Activated CD4-positive, alpha-beta T cell treated with anti-CD3 and anti-CD28 coated beads for 4 hours (primary cell): ENCODE measurements around the gene TRIM44.
"Not testable (repeated sequence)": the region's sequence is repeated elsewhere in the genome, so short reads cannot be mapped to it uniquely, and the experiment has no call there.

Source experiments
- DNase-seq, 2 donors: peaks; one replicate each; pipeline ENCODE4 v3.0.0-alpha.2; 2020

TRIM44 gene

GRCh38 chr11:35761899-35762298 is 99.3 kb downstream of the TRIM44 start:
- no peak for DNase-seq

DNA sequence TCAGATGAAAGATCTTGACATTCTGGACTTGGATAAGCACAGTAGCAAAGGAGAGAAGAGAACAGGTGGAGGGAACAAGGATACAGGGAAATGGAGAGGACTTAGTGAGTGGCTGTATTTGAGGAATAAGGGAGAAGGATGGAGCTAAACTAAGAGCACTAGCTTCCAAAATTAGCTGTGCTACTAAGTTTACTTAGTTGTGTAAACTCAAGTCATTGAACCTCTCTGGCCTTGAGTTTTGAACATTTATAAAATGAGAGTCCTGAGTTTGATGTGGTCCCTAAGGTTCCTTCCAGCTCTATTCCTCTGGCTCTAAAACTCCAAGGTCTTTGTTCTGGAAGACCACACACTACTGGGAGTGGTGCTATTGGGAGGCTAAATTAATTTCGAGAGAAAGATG is 100.7 kb downstream of the TRIM44 start:
- DNase-seq: no peak

- no peak for DNase-seq
Observed at GRCh38 chr11:35763765-35764164, 101.2 kb downstream of the TRIM44 start.

- no peak for DNase-seq
Observed at GRCh38 chr11:35764417-35764816, 101.8 kb downstream of the TRIM44 start.

- no peak for DNase-seq
Observed at GRCh38 chr11:35765211-35765610, 102.6 kb downstream of the TRIM44 start.

- no peak for DNase-seq
Observed at GRCh38 chr11:35766651-35767050, 104.1 kb downstream of the TRIM44 start.

- not testable (repeated sequence) for DNase-seq
Observed at GRCh38 chr11:35770425-35770824, 107.8 kb downstream of the TRIM44 start.

GRCh38 chr11:35771722-35772121 is 109.1 kb downstream of the TRIM44 start:
- no peak for DNase-seq

DNA sequence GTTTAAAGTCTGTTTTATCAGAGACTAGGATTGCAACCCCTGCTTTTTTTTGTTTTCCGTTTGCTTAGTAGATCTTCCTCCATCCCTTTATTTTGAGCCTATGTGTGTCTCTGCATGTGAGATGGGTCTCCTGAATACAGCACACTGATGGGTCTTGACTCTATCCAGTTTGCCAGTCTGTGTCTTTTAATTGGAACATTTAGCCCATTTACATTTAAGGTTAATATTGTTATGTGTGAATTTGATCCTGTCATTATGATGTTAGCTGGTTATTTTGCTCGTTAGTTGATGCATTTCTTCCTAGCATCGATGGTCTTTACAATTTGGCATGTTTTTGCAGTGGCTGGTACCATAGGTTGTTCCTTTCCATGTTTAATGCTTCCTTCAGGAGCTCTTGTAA is 114.7 kb downstream of the TRIM44 start:
- DNase-seq: not testable (repeated sequence)

- DNase-seq: not testable (repeated sequence)
Observed at GRCh38 chr11:35778943-35779342, 116.4 kb downstream of the TRIM44 start.

GRCh38 chr11:35779409-35779808 is 116.8 kb downstream of the TRIM44 start:
- no peak for DNase-seq

DNA sequence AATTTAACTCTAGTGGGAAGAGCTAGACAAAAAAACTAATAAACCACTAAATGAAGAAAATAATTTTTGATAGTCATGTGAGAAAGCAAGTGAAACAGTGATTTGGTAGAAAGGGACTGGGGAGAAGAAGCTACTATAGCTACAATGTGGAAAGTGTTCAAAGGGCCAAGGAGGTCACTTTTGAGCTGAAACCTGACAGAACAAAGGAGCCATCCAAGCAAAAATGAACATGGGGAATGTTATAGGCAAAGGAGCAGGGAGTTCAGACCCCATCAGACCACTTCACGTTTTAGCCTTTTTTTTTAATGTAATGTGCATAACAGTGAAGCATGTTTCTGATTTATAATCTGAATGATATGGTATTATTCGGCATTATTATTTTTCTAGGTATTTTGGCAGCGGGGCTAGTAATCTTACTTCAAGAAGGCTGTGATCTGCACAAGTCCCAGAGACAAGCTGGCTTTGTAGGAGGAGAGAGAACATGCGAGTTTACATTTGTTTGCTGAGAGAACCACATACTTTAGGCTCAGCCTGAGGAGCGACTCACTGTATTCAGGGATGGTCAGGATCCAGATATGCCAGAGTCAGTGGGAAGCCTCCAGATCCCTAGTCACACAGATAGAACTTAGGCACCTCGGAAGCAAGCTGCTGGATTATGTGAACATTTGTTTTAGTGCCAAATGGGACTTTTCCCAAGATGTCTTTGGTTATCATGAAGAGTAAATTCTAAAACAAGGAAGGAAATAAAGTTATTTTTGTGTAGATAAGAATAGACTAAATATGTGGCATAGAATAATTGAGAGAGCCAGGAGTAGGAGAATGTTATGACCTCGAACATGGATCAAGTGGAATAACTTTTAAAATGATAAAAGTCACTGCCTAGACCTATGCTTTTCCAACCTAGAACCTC is 118.6 kb downstream of the TRIM44 start:
- DNase-seq: no peak

- no peak for DNase-seq
Observed at GRCh38 chr11:35781861-35782470, 119.4 kb downstream of the TRIM44 start.

DNA sequence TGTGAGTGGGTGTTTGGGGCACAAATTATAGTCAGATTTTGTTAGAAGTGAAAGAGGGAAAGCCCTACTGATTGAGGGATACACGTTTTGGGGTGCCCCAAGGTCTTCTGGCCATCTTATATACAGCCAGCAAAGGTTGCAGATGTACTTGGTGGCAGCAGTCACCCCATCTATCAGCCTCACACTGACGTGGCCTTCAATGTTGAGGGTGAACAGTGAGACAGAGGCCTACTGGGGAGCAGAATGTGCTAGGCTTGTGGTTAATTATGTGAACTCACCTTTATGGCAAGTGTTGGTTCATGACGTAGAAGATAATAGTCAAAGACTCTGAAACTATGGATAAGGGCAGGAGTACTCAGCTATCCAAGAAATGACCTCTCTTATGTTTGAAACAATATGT is 121.2 kb downstream of the TRIM44 start:
- DNase-seq: no peak

DNA sequence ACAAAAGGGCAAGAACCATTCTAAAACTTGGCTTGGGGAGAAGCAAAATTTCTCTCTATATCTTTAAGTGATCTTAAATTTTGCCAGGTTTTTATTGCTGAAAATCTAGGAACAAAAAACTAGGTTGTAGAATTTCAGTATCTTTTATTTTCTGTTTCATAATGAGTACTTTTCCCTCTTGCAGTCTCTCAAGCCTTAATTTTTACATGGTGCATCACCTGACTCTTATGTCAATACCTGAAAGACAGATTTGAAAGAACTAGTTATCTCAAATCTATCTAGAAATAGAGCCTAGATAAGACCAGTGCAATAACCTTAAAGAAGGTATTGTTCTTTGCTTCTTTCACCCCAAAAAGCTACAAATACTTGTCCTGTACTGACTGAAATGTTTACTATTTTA is 122.1 kb downstream of the TRIM44 start:
- no peak for DNase-seq

DNA sequence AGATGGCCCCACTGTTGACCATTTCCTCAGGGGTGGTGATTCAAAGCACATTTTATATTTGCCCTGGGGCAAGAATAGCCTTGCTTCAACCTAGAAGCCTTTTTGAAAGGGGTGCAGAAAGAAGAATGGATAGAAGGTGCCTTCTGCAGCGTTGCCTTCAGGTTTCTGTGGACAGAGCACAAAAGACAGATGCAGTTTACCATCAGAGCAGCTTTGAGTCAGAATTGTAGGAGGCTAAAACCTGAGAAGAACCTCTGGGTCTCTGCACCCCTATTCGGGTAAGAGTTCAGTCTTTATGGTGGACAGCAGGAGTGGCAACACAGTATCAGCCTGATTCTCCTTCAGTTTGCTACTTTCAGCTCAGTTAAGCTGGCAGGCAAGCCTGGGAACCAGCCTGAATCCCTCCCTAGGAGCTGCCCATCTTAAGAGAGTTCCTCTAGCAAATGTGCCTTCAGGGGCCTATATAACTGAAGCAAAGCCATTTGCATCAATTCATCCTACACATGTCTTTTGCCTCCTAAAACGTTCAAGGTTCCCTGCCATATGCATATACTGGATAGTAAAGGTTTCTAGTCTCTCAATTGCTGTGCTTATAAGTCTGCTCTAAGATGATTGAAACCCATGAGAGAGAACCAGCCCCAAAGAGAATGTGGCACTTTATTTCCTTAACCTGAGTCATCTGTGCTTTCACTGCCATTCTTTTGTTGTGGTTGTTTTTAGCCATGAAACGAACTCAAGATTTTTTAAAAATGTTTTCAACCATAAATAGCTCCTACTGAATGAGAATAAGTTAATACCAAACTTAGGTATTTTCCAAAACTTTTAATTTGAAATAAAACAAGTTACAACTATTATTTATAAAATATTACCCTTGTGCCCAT is 123.0 kb downstream of the TRIM44 start:
- DNase-seq: no peak

- DNase-seq: no peak
Observed at GRCh38 chr11:35786188-35786587, 123.6 kb downstream of the TRIM44 start.

- no peak for DNase-seq
Observed at GRCh38 chr11:35787013-35787504, 124.5 kb downstream of the TRIM44 start.

GRCh38 chr11:35787626-35788025 is 125.1 kb downstream of the TRIM44 start:
- no peak for DNase-seq

- DNase-seq: no peak
Observed at GRCh38 chr11:35791088-35791958, 128.7 kb downstream of the TRIM44 start.

- no peak for DNase-seq
Observed at GRCh38 chr11:35792148-35792845, 129.7 kb downstream of the TRIM44 start.

GRCh38 chr11:35792846-35793192 is 130.2 kb downstream of the TRIM44 start:
- DNase-seq: no peak
